Measurements from ENCODE around the gene TBCE. TPM values are rescaled to one million over a fixed set of nuclear protein-coding genes. Genes with fewer than 3 reads are reported as not detected.

TBCE gene
- total and polyA plus RNA-seq, 4 donors, result 9.5 to 19.7 (median 14.1) TPM

- H3K27ac ChIP-seq (ENCODE audit: low read depth in 1 of 2, low read length in 2 of 2), result no peak overlapping the region
- no peaks in the 10 kb centered on the region for H3K27me3 ChIP-seq (ENCODE audit: control insufficient read depth in 4 of 4, insufficient read depth in 4 of 4, low read length in 3 of 4)
- no peak for DNase-seq (ENCODE audit: low spot score)
- no peak overlapping the region for H3K4me3 ChIP-seq (ENCODE audit: low read depth in 1 of 3, low read length in 3 of 3)
- peaks cover 0 to 9% (median 5%) of the 10 kb centered on the region in 4 donors for H3K4me1 ChIP-seq (ENCODE audit: control insufficient read depth in 4 of 4, insufficient read depth in 4 of 4, low read length in 3 of 4)
- no peak for TF ChIP-seq RXRA (IDR thresholded peaks at IDR 0.05)
- no peaks in the 10 kb centered on the region for H3K9me3 ChIP-seq (ENCODE audit: control insufficient read depth in 4 of 4, low read length in 3 of 4)
- no peaks in the 10 kb centered on the region for H3K36me3 ChIP-seq (ENCODE audit: control insufficient read depth in 4 of 4, insufficient read depth in 3 of 4, low read depth in 1 of 4, low read length in 3 of 4)
- no peak overlapping the region for H3K9ac ChIP-seq (ENCODE audit: low read depth in 1 of 2, low read length in 2 of 2)
- WGBS, result 94% methylated on average over 5 of the region's 5 CpGs
Observed at GRCh38 chr1:235366286-235366685, 941 bp upstream of the TBCE start.

DNA sequence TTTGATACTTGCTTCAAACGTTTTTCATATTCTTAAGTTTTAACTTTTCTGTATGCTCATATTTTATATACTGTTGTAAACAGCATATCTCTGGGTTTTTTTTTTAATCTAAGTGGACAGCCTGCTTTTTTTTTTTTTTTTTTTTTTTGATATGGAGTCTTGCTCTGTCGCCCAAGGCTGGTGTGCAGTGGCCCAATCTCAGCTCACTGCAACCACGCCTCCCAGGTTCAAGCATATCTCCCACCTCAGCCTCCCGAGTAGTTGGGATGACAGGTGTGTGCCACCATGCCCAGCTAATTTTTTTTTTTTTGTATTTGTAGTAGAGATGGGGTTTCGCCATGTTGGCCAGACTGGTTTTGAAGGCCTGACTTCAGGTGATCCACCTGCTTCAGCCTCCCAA, 1.2 kb downstream of the TBCE start:
- no peak for DNase-seq (ENCODE audit: low spot score)
- Histone ChIP-seq H3K9me3 (ENCODE audit: control insufficient read depth in 4 of 4, low read length in 3 of 4) (no peaks in the 10 kb centered on the region), H3K9ac (ENCODE audit: low read depth in 1 of 2, low read length in 2 of 2) (no peak overlapping the region), H3K36me3 (ENCODE audit: control insufficient read depth in 4 of 4, insufficient read depth in 3 of 4, low read depth in 1 of 4, low read length in 3 of 4) (no peaks in the 10 kb centered on the region), H3K4me1 (ENCODE audit: control insufficient read depth in 4 of 4, insufficient read depth in 4 of 4, low read length in 3 of 4) (peaks cover 0 to 9% (median 5%) of the 10 kb centered on the region in 4 donors), H3K4me3 (ENCODE audit: low read depth in 1 of 3, low read length in 3 of 3) (peak overlapping the region in 1 of 3 donors; percentile 64), H3K27me3 (ENCODE audit: control insufficient read depth in 4 of 4, insufficient read depth in 4 of 4, low read length in 3 of 4) (no peaks in the 10 kb centered on the region), H3K27ac (ENCODE audit: low read depth in 1 of 2, low read length in 2 of 2) (no peak overlapping the region)
- WGBS, result 83% methylated on average over 5 of the region's 5 CpGs
- no peak for TF ChIP-seq HNF4G (IDR thresholded peaks at IDR 0.05)
- TF ChIP-seq, protein P1, sequence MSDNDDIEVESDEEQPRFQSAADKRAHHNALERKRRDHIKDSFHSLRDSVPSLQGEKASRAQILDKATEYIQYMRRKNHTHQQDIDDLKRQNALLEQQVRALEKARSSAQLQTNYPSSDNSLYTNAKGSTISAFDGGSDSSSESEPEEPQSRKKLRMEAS (IDR thresholded peaks at IDR 0.05), result no peak
- TF ChIP-seq, protein P2, sequence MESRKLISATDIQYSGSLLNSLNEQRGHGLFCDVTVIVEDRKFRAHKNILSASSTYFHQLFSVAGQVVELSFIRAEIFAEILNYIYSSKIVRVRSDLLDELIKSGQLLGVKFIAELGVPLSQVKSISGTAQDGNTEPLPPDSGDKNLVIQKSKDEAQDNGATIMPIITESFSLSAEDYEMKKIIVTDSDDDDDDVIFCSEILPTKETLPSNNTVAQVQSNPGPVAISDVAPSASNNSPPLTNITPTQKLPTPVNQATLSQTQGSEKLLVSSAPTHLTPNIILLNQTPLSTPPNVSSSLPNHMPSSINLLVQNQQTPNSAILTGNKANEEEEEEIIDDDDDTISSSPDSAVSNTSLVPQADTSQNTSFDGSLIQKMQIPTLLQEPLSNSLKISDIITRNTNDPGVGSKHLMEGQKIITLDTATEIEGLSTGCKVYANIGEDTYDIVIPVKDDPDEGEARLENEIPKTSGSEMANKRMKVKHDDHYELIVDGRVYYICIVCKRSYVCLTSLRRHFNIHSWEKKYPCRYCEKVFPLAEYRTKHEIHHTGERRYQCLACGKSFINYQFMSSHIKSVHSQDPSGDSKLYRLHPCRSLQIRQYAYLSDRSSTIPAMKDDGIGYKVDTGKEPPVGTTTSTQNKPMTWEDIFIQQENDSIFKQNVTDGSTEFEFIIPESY (IDR thresholded peaks at IDR 0.05), result no peak
- no peak for TF ChIP-seq JUND (IDR thresholded peaks at IDR 0.05)

DNA sequence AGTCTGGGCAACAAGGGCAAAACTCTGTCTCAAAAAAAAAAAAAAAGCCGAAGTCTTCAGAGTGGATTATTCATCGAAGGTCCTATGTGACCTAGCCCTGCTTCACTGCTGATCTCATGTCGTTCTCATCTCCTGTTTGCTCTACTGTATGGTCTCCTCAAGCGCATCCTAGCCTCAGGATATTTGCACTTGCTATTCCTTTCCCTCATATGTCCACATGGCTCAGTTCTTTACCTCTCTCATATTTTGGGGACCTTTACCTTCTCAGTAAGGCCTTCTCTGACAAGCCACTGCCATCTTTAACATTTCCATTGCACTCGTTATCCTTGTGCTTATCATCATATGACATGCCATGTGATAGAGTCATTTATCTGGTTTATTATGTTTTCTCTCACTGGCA, 2.6 kb downstream of the TBCE start:
- TF ChIP-seq NR2F2 (IDR thresholded peaks at IDR 0.05) (no peak), SP1 (IDR thresholded peaks at IDR 0.05) (no peak), FOXA1 (IDR thresholded peaks at IDR 0.05) (no peak), EGR1 (IDR thresholded peaks at IDR 0.05; ENCODE audit: low read depth in 2 of 2) (no peak), JUND (IDR thresholded peaks at IDR 0.05) (no peak), HNF4G (IDR thresholded peaks at IDR 0.05) (no peak), TAF1 (conservative IDR thresholded peaks at IDR 0.05) (no peak), ATF3 (IDR thresholded peaks at IDR 0.05) (no peak), RAD21 (IDR thresholded peaks at IDR 0.05) (no peak)
- TF ChIP-seq, protein P3, sequence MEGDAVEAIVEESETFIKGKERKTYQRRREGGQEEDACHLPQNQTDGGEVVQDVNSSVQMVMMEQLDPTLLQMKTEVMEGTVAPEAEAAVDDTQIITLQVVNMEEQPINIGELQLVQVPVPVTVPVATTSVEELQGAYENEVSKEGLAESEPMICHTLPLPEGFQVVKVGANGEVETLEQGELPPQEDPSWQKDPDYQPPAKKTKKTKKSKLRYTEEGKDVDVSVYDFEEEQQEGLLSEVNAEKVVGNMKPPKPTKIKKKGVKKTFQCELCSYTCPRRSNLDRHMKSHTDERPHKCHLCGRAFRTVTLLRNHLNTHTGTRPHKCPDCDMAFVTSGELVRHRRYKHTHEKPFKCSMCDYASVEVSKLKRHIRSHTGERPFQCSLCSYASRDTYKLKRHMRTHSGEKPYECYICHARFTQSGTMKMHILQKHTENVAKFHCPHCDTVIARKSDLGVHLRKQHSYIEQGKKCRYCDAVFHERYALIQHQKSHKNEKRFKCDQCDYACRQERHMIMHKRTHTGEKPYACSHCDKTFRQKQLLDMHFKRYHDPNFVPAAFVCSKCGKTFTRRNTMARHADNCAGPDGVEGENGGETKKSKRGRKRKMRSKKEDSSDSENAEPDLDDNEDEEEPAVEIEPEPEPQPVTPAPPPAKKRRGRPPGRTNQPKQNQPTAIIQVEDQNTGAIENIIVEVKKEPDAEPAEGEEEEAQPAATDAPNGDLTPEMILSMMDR (IDR thresholded peaks at IDR 0.05; ENCODE audit: low read depth, low read length, missing input control), result no peak
- TF ChIP-seq, protein P2 (IDR thresholded peaks at IDR 0.05), result no peak
- TF ChIP-seq, protein P1 (IDR thresholded peaks at IDR 0.05), result no peak
- TF ChIP-seq, protein P4, sequence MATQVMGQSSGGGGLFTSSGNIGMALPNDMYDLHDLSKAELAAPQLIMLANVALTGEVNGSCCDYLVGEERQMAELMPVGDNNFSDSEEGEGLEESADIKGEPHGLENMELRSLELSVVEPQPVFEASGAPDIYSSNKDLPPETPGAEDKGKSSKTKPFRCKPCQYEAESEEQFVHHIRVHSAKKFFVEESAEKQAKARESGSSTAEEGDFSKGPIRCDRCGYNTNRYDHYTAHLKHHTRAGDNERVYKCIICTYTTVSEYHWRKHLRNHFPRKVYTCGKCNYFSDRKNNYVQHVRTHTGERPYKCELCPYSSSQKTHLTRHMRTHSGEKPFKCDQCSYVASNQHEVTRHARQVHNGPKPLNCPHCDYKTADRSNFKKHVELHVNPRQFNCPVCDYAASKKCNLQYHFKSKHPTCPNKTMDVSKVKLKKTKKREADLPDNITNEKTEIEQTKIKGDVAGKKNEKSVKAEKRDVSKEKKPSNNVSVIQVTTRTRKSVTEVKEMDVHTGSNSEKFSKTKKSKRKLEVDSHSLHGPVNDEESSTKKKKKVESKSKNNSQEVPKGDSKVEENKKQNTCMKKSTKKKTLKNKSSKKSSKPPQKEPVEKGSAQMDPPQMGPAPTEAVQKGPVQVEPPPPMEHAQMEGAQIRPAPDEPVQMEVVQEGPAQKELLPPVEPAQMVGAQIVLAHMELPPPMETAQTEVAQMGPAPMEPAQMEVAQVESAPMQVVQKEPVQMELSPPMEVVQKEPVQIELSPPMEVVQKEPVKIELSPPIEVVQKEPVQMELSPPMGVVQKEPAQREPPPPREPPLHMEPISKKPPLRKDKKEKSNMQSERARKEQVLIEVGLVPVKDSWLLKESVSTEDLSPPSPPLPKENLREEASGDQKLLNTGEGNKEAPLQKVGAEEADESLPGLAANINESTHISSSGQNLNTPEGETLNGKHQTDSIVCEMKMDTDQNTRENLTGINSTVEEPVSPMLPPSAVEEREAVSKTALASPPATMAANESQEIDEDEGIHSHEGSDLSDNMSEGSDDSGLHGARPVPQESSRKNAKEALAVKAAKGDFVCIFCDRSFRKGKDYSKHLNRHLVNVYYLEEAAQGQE (IDR thresholded peaks at IDR 0.05), result no peak
- DNase-seq (ENCODE audit: low spot score), result no peak
- H3K4me3 ChIP-seq (ENCODE audit: low read depth in 1 of 3, low read length in 3 of 3), result no peak overlapping the region
- no peak overlapping the region for H3K9ac ChIP-seq (ENCODE audit: low read depth in 1 of 2, low read length in 2 of 2)
- H3K36me3 ChIP-seq (ENCODE audit: control insufficient read depth in 4 of 4, insufficient read depth in 3 of 4, low read depth in 1 of 4, low read length in 3 of 4), result no peaks in the 10 kb centered on the region
- 93% methylated on average over 5 of the region's 5 CpGs for WGBS
- H3K27ac ChIP-seq (ENCODE audit: low read depth in 1 of 2, low read length in 2 of 2), result no peak overlapping the region
- H3K4me1 ChIP-seq (ENCODE audit: control insufficient read depth in 4 of 4, insufficient read depth in 4 of 4, low read length in 3 of 4), result peaks cover 0 to 9% (median 6%) of the 10 kb centered on the region in 4 donors
- H3K9me3 ChIP-seq (ENCODE audit: control insufficient read depth in 4 of 4, low read length in 3 of 4), result no peaks in the 10 kb centered on the region
- H3K27me3 ChIP-seq (ENCODE audit: control insufficient read depth in 4 of 4, insufficient read depth in 4 of 4, low read length in 3 of 4), result no peaks in the 10 kb centered on the region

Data from liver (tissue), 9 donors.